Activated T-cell treated with anti-CD3 and anti-CD28 coated beads, Interleukin-2, amount 50 U/mL, for 4 hours (primary cell): Measurements from ENCODE around the gene WDR47. TPM values are rescaled to one million over a fixed set of nuclear protein-coding genes. Genes with fewer than 3 reads are reported as not detected.
"Not testable (repeated sequence)": the region's sequence is repeated elsewhere in the genome, so short reads cannot be mapped to it uniquely, and the experiment has no call there.

Source experiments
- ATAC-seq, 2 donors: fragments of 200-7000 bp; cut with Tn5 transposase; one replicate each; pipeline ENCODE4 v1.10.0; 2021
- DNase-seq: peaks from one replicate; pipeline ENCODE4 v3.0.0-alpha.2; 2020
- H3K27me3 Mint-ChIP-seq: one replicate; pipeline ENCODE4 v1.8.0; 2021; ENCODE audit warnings: low read depth, mixed read lengths
- H3K36me3 Mint-ChIP-seq: one replicate; pipeline ENCODE4 v1.8.0; 2022; ENCODE audit warnings: mixed read lengths; ENCODE audit not compliant: insufficient read depth
- H3K4me1 Mint-ChIP-seq: one replicate; pipeline ENCODE4 v1.8.0; 2021; ENCODE audit warnings: low read depth, mixed read lengths
- H3K4me3 Mint-ChIP-seq: one replicate; pipeline ENCODE4 v1.8.0; 2021; ENCODE audit warnings: mild to moderate bottlenecking, moderate library complexity, mixed read lengths
- H3K9me3 Mint-ChIP-seq: one replicate; pipeline ENCODE4 v1.8.0; 2021; ENCODE audit warnings: mixed read lengths
- total RNA-seq, 3 donors: library from RNA; stranded (reverse); gene quantifications; one replicate each; pipeline ENCODE4 v1.2.1, GENCODE V29; 2021

The WDR47 gene
- total RNA-seq, 3 donors from 2014 or later = 11.7 to 14.5 (median 14.3) TPM

DNA sequence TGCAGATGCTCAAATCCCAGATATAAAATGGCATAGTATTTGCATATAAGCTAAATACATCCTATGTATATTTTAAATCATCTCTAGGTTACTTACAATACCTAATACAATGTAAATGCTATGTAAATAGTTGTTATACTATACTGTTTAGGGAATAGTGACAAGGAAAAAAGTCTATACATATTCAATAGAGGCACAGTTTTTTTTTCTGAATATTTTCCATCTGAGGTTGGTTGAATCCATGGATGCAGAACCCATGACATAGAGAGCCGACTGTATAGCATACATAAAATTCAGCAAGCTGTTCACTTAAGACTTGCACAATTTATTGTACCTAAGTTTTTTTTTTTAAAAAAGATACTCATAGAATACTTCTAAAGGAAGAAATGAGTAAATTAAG lies 27.4 kb upstream of the WDR47 start:
- ATAC-seq = no peak
- DNase-seq = no peak
- Mint-ChIP-seq H3K4me3 (no peak overlapping the region), H3K36me3 (peaks cover 22% of the 10 kb centered on the region), H3K4me1 (peaks cover 6% of the 10 kb centered on the region), H3K27me3 (no peaks in the 10 kb centered on the region), H3K9me3 (no peaks in the 10 kb centered on the region)

- peaks cover 3% of the 10 kb centered on the region for H3K4me1 Mint-ChIP-seq
- H3K36me3 Mint-ChIP-seq = peaks cover 17% of the 10 kb centered on the region
- DNase-seq (no peak), ATAC-seq (no peak)
- no peaks in the 10 kb centered on the region for H3K27me3 Mint-ChIP-seq
- no peaks in the 10 kb centered on the region for H3K9me3 Mint-ChIP-seq
- no peak overlapping the region for H3K4me3 Mint-ChIP-seq
These were observed 26.0 kb upstream of the WDR47 start for GRCh38 chr1:109067883-109068282.

DNA sequence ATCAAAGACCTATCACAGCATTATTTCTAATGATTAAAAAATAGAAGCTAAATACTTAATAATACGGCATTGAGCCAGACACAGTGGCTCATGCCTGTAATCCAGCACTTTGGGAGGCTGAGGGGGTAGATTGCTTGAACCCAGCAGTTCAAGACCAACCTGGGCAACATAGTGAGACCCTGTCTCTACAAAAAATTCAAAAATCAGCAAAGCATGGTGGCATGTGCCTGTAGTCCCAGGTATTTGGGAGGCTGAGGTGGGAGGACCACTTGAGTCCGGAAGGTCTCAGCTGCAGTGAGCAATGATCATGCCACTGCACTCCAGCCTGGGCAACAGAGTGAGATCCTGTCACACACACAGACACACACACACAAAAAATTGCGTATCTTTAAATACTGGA lies 23.2 kb upstream of the WDR47 start:
- H3K4me3 Mint-ChIP-seq = no peak overlapping the region
- H3K36me3 Mint-ChIP-seq = peaks cover 12% of the 10 kb centered on the region
- no peaks in the 10 kb centered on the region for H3K27me3 Mint-ChIP-seq
- no peaks in the 10 kb centered on the region for H3K9me3 Mint-ChIP-seq
- DNase-seq (no peak), ATAC-seq (no peak)
- no peaks in the 10 kb centered on the region for H3K4me1 Mint-ChIP-seq

DNA sequence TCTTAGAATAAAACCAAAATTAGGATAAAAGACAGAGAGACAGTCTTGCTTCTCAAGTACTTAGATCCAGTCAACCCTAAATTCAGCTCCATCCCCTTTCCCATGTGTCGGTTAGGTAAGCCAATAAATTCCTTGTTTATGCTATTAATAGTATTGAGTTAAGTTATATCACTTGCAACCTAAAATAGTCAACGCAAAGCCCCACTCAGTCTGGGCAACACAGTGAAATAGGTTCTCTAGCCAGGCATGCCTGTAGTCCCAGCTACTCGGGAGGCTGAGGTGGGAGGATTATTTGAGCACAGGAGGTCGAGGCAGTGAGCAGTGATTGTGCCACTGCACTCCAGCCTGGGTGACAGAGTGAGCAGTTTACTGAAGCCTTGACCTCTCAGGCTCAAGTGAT lies 19.3 kb upstream of the WDR47 start:
- H3K27me3 Mint-ChIP-seq = no peaks in the 10 kb centered on the region
- no peak overlapping the region for H3K4me3 Mint-ChIP-seq
- no peaks in the 10 kb centered on the region for H3K9me3 Mint-ChIP-seq
- H3K4me1 Mint-ChIP-seq = no peaks in the 10 kb centered on the region
- DNase-seq = no peak
- peaks cover 5% of the 10 kb centered on the region for H3K36me3 Mint-ChIP-seq
- no peak for ATAC-seq

DNA sequence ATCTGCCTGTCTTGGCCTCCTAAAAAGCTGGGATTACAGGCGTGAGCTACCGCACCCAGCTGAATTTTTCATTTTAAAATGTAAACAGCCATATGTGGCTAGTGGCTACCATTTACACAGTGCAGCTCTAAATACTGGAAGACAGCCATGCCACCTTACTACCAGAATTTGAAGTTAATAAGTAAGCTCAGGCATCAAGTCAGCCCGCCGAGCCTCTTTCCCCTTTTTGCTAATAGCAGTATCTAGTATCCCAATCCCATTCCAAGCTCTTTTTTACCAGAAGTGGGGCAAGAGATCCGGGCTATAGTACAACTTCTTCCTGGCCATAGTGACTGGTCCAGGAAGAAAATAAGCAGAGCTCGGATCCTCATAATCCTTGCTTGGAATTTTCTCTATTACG lies 18.8 kb upstream of the WDR47 start:
- H3K9me3 Mint-ChIP-seq = no peaks in the 10 kb centered on the region
- peaks cover 5% of the 10 kb centered on the region for H3K36me3 Mint-ChIP-seq
- no peaks in the 10 kb centered on the region for H3K4me1 Mint-ChIP-seq
- no peaks in the 10 kb centered on the region for H3K27me3 Mint-ChIP-seq
- no peak for ATAC-seq
- no peak overlapping the region for H3K4me3 Mint-ChIP-seq
- no peak for DNase-seq

- no peaks in the 10 kb centered on the region for H3K27me3 Mint-ChIP-seq
- no peak for ATAC-seq
- no peak overlapping the region for H3K4me3 Mint-ChIP-seq
- DNase-seq = no peak
- no peaks in the 10 kb centered on the region for H3K4me1 Mint-ChIP-seq
- H3K36me3 Mint-ChIP-seq = no peaks in the 10 kb centered on the region
- no peaks in the 10 kb centered on the region for H3K9me3 Mint-ChIP-seq
These were observed 17.1 kb upstream of the WDR47 start for GRCh38 chr1:109059026-109059425.

- no peak overlapping the region for H3K4me3 Mint-ChIP-seq
- H3K27me3 Mint-ChIP-seq = no peaks in the 10 kb centered on the region
- H3K36me3 Mint-ChIP-seq = no peaks in the 10 kb centered on the region
- H3K4me1 Mint-ChIP-seq = no peaks in the 10 kb centered on the region
- H3K9me3 Mint-ChIP-seq = no peaks in the 10 kb centered on the region
- no peak for ATAC-seq
- no peak for DNase-seq
These were observed 14.2 kb upstream of the WDR47 start for GRCh38 chr1:109056064-109056463.

DNA sequence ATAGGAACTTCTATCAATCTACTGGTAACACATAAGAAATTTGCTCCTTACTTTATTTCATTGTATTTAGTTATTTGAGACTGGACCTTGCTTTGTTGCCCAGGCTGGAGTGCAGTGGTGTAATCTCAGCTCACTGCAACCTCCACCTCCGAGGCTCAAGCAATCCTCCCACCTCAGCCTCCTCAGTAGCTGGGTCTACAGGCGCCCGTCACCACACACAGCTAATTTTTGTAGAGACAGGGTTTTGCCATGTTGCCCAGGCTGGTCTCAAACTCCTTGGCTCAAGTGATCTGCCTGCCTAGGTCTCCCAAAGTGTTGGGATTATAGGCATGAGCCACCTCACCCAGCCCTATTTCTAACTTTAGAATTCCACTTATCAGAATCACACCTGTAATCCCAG lies 10.2 kb upstream of the WDR47 start:
- not testable (repeated sequence) for H3K9me3 Mint-ChIP-seq, ATAC-seq, H3K4me3 Mint-ChIP-seq, DNase-seq, H3K36me3 Mint-ChIP-seq, H3K27me3 Mint-ChIP-seq, H3K4me1 Mint-ChIP-seq

DNA sequence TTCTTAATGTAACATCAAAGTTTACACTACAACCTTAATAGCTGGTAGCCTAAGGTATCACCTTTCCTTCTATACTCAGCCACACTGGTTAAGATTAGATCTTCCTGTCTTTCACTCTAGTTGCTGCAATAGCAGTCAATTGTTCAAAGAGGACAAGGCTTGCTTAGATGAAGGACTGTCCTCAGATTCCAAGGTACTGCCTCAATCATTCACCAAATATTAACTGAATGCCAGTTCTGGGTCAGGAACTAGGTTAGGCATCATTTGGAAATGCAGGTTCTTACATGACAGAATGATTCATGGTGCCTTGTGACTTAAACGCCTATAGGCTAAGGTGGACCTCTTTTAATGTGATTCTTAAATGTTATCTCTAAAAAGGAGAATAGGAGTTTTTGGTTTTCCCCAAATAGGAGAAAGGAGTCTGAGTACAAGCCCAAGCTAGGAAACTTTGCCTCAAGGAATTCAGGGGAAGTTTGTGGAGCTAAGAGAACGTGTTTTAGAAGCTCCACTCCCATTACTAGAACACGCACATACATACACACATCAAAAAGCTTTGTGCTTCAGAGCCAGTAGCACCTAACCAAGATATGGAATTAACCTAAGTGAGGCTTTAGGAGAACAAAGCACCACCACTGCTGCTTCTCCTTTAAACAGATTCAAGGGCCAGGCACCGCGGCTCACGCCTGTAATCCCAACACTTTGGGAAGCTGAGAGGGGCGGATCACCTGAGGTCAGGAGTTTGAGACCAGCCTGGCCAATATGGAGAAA lies 8.5 kb upstream of the WDR47 start:
- peaks cover 6% of the 10 kb centered on the region for H3K27me3 Mint-ChIP-seq
- no peaks in the 10 kb centered on the region for H3K36me3 Mint-ChIP-seq
- DNase-seq (no peak), ATAC-seq (no peak)
- H3K9me3 Mint-ChIP-seq = no peaks in the 10 kb centered on the region
- no peaks in the 10 kb centered on the region for H3K4me1 Mint-ChIP-seq
- no peak overlapping the region for H3K4me3 Mint-ChIP-seq

- ATAC-seq (no peak), DNase-seq (no peak)
- H3K36me3 Mint-ChIP-seq = no peaks in the 10 kb centered on the region
- H3K4me1 Mint-ChIP-seq = no peaks in the 10 kb centered on the region
- H3K9me3 Mint-ChIP-seq = no peaks in the 10 kb centered on the region
- no peak overlapping the region for H3K4me3 Mint-ChIP-seq
- peaks cover 6% of the 10 kb centered on the region for H3K27me3 Mint-ChIP-seq
These were observed 6.4 kb upstream of the WDR47 start for GRCh38 chr1:109048335-109048734.

DNA sequence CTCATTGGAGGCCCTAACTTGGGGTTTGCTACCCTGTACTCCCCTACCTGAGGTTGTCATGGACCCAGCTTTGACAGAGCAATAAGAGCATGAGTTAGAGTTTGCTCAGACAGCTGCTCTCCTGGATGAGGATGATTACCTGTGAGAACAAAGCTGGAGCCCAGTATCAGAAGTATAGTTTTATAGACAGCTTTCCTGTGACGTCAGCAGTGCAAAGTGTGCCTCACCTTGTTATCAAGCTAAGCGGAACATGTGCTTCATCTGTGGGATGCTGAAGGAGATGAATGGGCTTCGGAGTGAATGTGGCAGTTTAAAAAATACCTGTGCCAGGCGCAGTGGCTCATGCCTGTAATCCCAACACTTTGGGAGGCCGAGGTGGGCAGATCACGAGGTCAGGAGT lies 5.4 kb upstream of the WDR47 start:
- H3K9me3 Mint-ChIP-seq = no peaks in the 10 kb centered on the region
- peaks cover 2% of the 10 kb centered on the region for H3K4me1 Mint-ChIP-seq
- ATAC-seq (no peak), DNase-seq (no peak)
- peaks cover 6% of the 10 kb centered on the region for H3K27me3 Mint-ChIP-seq
- no peak overlapping the region for H3K4me3 Mint-ChIP-seq
- no peaks in the 10 kb centered on the region for H3K36me3 Mint-ChIP-seq

- Mint-ChIP-seq H3K27me3 (peaks cover 6% of the 10 kb centered on the region), H3K36me3 (no peaks in the 10 kb centered on the region), H3K4me3 (no peak overlapping the region), H3K9me3 (no peaks in the 10 kb centered on the region), H3K4me1 (peaks cover 2% of the 10 kb centered on the region)
- no peak for ATAC-seq
- DNase-seq = no peak
These were observed 4.8 kb upstream of the WDR47 start for GRCh38 chr1:109046671-109047070.

- Mint-ChIP-seq H3K4me3 (no peak overlapping the region), H3K27me3 (peaks cover 3% of the 10 kb centered on the region), H3K36me3 (no peaks in the 10 kb centered on the region), H3K4me1 (peaks cover 8% of the 10 kb centered on the region), H3K9me3 (no peaks in the 10 kb centered on the region)
- DNase-seq (no peak), ATAC-seq (no peak)
These were observed 3.7 kb upstream of the WDR47 start for GRCh38 chr1:109045595-109045994.

- Mint-ChIP-seq H3K27me3 (no peaks in the 10 kb centered on the region), H3K36me3 (no peaks in the 10 kb centered on the region), H3K4me3 (peak overlapping the region; percentile 86), H3K9me3 (no peaks in the 10 kb centered on the region), H3K4me1 (peaks cover 13% of the 10 kb centered on the region)
- ATAC-seq (peak; percentile 23 to 28), DNase-seq (no peak)
These were observed 797 bp downstream of the WDR47 start for GRCh38 chr1:109040989-109041620.

GRCh38 chr1:109040627-109040988 lies 1.3 kb downstream of the WDR47 start:
- ATAC-seq (no peak), DNase-seq (no peak)
- Mint-ChIP-seq H3K4me3 (peak overlapping the region; percentile 86), H3K4me1 (peaks cover 13% of the 10 kb centered on the region), H3K27me3 (no peaks in the 10 kb centered on the region), H3K36me3 (no peaks in the 10 kb centered on the region), H3K9me3 (no peaks in the 10 kb centered on the region)
